Activated CD4-positive, alpha-beta memory T cell treated with anti-CD3 and anti-CD28 coated beads for 36 hours (primary cell): ENCODE results near the gene PTPRT. TPM values are rescaled to one million over a fixed set of nuclear protein-coding genes. Genes with fewer than 3 reads are reported as not detected.

Experiments
- CTCF ChIA-PET: fragments of 350-600 bp; sonication (Branson Sonifier 250); formaldehyde crosslinking; loops from one replicate; lab custom pipeline; 2021; ENCODE audit warnings: antibody characterized with exemption, inconsistent platforms; lab: Charles Lee
- POLR2A ChIA-PET: fragments of 350-600 bp; sonication (Branson Sonifier 250); formaldehyde crosslinking; loops from one replicate; lab custom pipeline; 2021; ENCODE audit warnings: antibody characterized with exemption; lab: Charles Lee
- DNase-seq: peaks from one replicate; pipeline ENCODE4 v3.0.0-alpha.2; 2020
- H3K27ac Mint-ChIP-seq: one replicate; pipeline ENCODE4 v1.8.0; 2021; ENCODE audit warnings: mixed read lengths
- H3K27me3 Mint-ChIP-seq: one replicate; pipeline ENCODE4 v1.8.0; 2021; ENCODE audit warnings: mixed read lengths
- H3K36me3 Mint-ChIP-seq: one replicate; pipeline ENCODE4 v1.8.0; 2021; ENCODE audit warnings: mixed read lengths
- H3K4me1 Mint-ChIP-seq: one replicate; pipeline ENCODE4 v1.8.0; 2021; ENCODE audit warnings: low read depth, mixed read lengths
- H3K4me3 Mint-ChIP-seq: one replicate; pipeline ENCODE4 v1.8.0; 2021; ENCODE audit warnings: mild to moderate bottlenecking, mixed read lengths
- H3K9me3 Mint-ChIP-seq: one replicate; pipeline ENCODE4 v1.8.0; 2021; ENCODE audit warnings: mixed read lengths
- intact Hi-C: fragments of 100-400 bp; cut with micrococcal nuclease; formaldehyde crosslinking; loops from one replicate; pipeline ENCODE4 v1.15.1; 2023
- total RNA-seq, 2 experiments: library from RNA; stranded (reverse); gene quantifications; one replicate each; pipeline ENCODE4 v1.2.3, GENCODE V29; 2021

The PTPRT gene
- total RNA-seq, 2 experiments from 2014 or later = not detected

GRCh38 chr20:42595625-42596024 is 594.1 kb downstream of the PTPRT start:
- DNase-seq = no peak
- Mint-ChIP-seq H3K4me1 (no peaks in the 10 kb centered on the region), H3K9me3 (no peaks in the 10 kb centered on the region), H3K27ac (no peak overlapping the region), H3K4me3 (no peak overlapping the region), H3K27me3 (no peaks in the 10 kb centered on the region), H3K36me3 (no peaks in the 10 kb centered on the region)
- POLR2A ChIA-PET = no interaction called here
- intact Hi-C loops = no loop called here
- CTCF ChIA-PET = no interaction called here

GRCh38 chr20:42594659-42595058 is 595.0 kb downstream of the PTPRT start:
- H3K27ac Mint-ChIP-seq = no peak overlapping the region
- POLR2A ChIA-PET = no interaction called here
- no peaks in the 10 kb centered on the region for H3K36me3 Mint-ChIP-seq
- no peaks in the 10 kb centered on the region for H3K9me3 Mint-ChIP-seq
- no peaks in the 10 kb centered on the region for H3K27me3 Mint-ChIP-seq
- no peak overlapping the region for H3K4me3 Mint-ChIP-seq
- no peaks in the 10 kb centered on the region for H3K4me1 Mint-ChIP-seq
- CTCF ChIA-PET = no interaction called here
- intact Hi-C loops = no loop called here
- DNase-seq = no peak

DNA sequence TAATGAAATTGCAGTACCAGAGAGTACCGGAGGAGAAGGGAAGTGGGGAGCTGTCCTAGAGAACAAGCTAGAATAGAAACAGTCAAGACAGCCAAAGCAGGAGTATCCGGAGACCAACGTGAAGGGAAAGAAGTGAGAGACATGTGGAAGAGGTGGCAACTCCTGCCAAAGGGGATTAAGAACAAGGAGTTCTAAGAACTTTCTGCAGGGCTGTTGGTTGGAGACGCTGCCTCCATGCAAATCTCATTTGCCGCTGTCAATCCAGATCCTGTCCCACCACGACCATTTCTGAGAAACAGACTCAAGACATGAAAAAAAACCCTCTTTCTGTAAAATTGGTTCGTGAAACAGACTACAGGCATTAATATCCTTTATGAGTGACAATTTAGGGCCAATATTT is 595.7 kb downstream of the PTPRT start:
- POLR2A ChIA-PET = no interaction called here
- H3K36me3 Mint-ChIP-seq = no peaks in the 10 kb centered on the region
- no peak overlapping the region for H3K27ac Mint-ChIP-seq
- intact Hi-C loops = no loop called here
- H3K27me3 Mint-ChIP-seq = no peaks in the 10 kb centered on the region
- no peak for DNase-seq
- H3K9me3 Mint-ChIP-seq = no peaks in the 10 kb centered on the region
- H3K4me1 Mint-ChIP-seq = no peaks in the 10 kb centered on the region
- CTCF ChIA-PET = no interaction called here
- H3K4me3 Mint-ChIP-seq = no peak overlapping the region

GRCh38 chr20:42589976-42590639 is 599.6 kb downstream of the PTPRT start:
- no peaks in the 10 kb centered on the region for H3K27me3 Mint-ChIP-seq
- H3K36me3 Mint-ChIP-seq = no peaks in the 10 kb centered on the region

GRCh38 chr20:42588847-42589246 is 600.9 kb downstream of the PTPRT start:
- Mint-ChIP-seq H3K27me3 (no peaks in the 10 kb centered on the region), H3K4me3 (no peak overlapping the region), H3K4me1 (no peaks in the 10 kb centered on the region), H3K36me3 (no peaks in the 10 kb centered on the region), H3K27ac (no peak overlapping the region), H3K9me3 (no peaks in the 10 kb centered on the region)
- DNase-seq = no peak
- CTCF ChIA-PET = no interaction called here
- intact Hi-C loops = no loop called here
- POLR2A ChIA-PET = no interaction called here

More at GRCh38 chr20:42589976-42590639, 599.6 kb downstream of the PTPRT start:
- Mint-ChIP-seq H3K4me3 (no peak overlapping the region), H3K4me1 (no peaks in the 10 kb centered on the region), H3K27ac (no peak overlapping the region), H3K9me3 (no peaks in the 10 kb centered on the region)
- intact Hi-C loops = no loop called here
- ChIA-PET CTCF (no interaction called here), POLR2A (no interaction called here)
- DNase-seq = no peak

GRCh38 chr20:42587427-42587826 is 602.3 kb downstream of the PTPRT start:
- H3K27ac Mint-ChIP-seq = no peak overlapping the region
- no peak for DNase-seq
- H3K36me3 Mint-ChIP-seq = no peaks in the 10 kb centered on the region
- ChIA-PET POLR2A (no interaction called here), CTCF (no interaction called here)
- intact Hi-C loops = no loop called here
- no peaks in the 10 kb centered on the region for H3K27me3 Mint-ChIP-seq
- H3K9me3 Mint-ChIP-seq = no peaks in the 10 kb centered on the region
- H3K4me1 Mint-ChIP-seq = no peaks in the 10 kb centered on the region
- H3K4me3 Mint-ChIP-seq = no peak overlapping the region

DNA sequence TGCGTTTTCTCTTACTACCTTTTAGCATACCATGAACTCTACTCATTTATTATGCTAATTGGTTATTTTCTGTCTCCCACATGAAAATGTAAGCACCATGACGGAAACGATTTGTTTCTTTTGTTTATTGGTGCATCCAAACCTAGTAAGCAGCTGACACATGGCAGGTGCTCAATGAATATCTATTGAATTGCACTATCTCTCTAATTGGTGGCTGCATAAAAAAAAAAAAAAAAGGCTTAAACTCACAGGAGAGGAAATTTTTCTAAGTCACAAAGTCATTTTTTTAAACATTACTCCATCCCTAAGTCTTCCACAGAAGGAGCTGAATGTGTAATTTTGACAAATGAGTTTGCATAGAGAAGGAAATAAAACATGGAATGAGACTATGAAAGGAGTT is 608.4 kb downstream of the PTPRT start:
- Mint-ChIP-seq H3K36me3 (no peaks in the 10 kb centered on the region), H3K4me3 (no peak overlapping the region), H3K27ac (no peak overlapping the region), H3K4me1 (no peaks in the 10 kb centered on the region), H3K9me3 (peaks cover 9% of the 10 kb centered on the region), H3K27me3 (no peaks in the 10 kb centered on the region)
- intact Hi-C loops = no loop called here
- CTCF ChIA-PET = no interaction called here
- DNase-seq = no peak
- POLR2A ChIA-PET = no interaction called here

GRCh38 chr20:42576167-42576566 is 613.5 kb downstream of the PTPRT start:
- no peaks in the 10 kb centered on the region for H3K36me3 Mint-ChIP-seq
- no peak for DNase-seq
- no peaks in the 10 kb centered on the region for H3K4me1 Mint-ChIP-seq
- H3K27me3 Mint-ChIP-seq = no peaks in the 10 kb centered on the region
- intact Hi-C loops = no loop called here
- H3K9me3 Mint-ChIP-seq = peaks cover 10% of the 10 kb centered on the region
- CTCF ChIA-PET = no interaction called here
- H3K4me3 Mint-ChIP-seq = no peak overlapping the region
- H3K27ac Mint-ChIP-seq = no peak overlapping the region
- POLR2A ChIA-PET = no interaction called here

DNA sequence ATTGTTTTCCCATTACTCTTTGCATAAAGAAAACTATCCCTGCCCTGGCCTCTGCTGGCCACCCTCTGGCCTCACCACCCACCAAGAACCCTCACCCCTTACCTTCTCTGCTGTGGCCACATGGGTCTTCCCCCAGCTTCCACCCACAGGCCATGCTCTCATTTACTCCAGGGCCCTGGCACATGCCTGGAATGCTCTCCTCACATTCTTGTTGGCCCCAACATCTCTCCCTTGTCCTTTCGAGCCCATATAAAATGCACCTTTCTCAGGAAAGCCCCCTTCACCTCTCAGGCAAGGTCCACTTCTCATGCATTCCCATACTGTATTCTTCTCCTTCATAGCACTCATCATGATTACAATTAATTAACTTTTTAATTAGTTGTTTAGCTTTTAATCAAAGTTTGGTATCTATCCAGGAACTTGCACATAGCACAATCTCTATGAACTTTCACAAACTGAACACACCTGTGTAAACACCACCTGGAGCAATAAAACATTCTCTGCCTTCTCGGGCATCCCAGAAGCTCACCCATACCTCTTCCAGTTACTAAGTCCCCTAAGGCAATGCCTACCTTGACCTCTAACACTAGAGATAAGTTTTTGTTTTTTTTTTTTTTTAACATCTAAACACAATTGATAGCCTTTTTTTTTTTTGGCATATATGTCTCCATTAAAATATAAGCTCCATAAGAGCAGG is 617.2 kb downstream of the PTPRT start:
- no peaks in the 10 kb centered on the region for H3K36me3 Mint-ChIP-seq
- DNase-seq = no peak
- H3K4me1 Mint-ChIP-seq = no peaks in the 10 kb centered on the region
- no peak overlapping the region for H3K4me3 Mint-ChIP-seq
- CTCF ChIA-PET = no interaction called here
- peaks cover 16% of the 10 kb centered on the region for H3K9me3 Mint-ChIP-seq
- POLR2A ChIA-PET = no interaction called here
- no peaks in the 10 kb centered on the region for H3K27me3 Mint-ChIP-seq
- intact Hi-C loops = no loop called here
- H3K27ac Mint-ChIP-seq = no peak overlapping the region

- no peak overlapping the region for H3K27ac Mint-ChIP-seq
- H3K36me3 Mint-ChIP-seq = no peaks in the 10 kb centered on the region
Observed at GRCh38 chr20:42567409-42567808, 622.3 kb downstream of the PTPRT start.

DNA sequence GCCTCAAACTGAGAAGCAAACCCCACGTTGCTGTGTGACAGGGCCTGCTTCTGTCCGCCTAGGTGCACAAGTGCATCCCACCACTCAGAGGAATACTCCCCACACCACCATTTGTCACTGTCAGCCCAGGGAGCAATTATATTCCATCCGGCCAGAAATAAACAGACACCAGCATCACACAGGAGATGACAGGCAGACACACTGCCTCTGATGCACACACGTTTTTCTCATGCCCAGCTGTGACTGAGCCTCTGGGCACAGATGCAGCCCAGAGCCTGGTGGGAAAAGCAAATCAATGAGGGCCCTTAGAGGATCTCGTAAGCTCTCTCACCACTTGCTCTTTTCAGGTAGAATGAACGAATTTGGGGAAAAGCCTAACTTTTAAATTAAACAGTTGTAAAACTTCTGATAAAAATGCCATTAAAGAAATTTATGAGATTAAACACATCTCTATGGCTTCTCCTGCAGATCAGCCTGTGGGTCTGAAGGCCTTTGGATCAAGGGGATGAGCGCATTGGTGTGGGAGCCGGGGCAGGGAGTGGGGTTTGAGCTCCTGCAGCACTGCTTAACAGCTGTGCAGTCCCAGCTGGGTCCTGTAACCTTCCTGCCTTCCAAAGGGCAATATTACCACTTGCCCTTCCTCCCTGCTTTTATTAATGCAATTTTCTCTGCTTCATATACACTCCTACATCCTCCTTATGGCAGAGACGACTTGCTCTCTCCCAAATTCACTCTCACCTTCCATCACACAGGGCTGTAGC is 624.3 kb downstream of the PTPRT start:
- no peaks in the 10 kb centered on the region for H3K27me3 Mint-ChIP-seq
- H3K9me3 Mint-ChIP-seq = peaks cover 7% of the 10 kb centered on the region
- H3K4me1 Mint-ChIP-seq = no peaks in the 10 kb centered on the region
- no peaks in the 10 kb centered on the region for H3K36me3 Mint-ChIP-seq
- ChIA-PET POLR2A (no interaction called here), CTCF (no interaction called here)
- DNase-seq = no peak
- H3K27ac Mint-ChIP-seq = no peak overlapping the region
- intact Hi-C loops = no loop called here
- H3K4me3 Mint-ChIP-seq = no peak overlapping the region

More at GRCh38 chr20:42567409-42567808, 622.3 kb downstream of the PTPRT start:
- ChIA-PET POLR2A (no interaction called here), CTCF (no interaction called here)
- H3K4me1 Mint-ChIP-seq = no peaks in the 10 kb centered on the region
- peaks cover 16% of the 10 kb centered on the region for H3K9me3 Mint-ChIP-seq
- intact Hi-C loops = no loop called here
- H3K27me3 Mint-ChIP-seq = no peaks in the 10 kb centered on the region
- DNase-seq = no peak
- H3K4me3 Mint-ChIP-seq = no peak overlapping the region

DNA sequence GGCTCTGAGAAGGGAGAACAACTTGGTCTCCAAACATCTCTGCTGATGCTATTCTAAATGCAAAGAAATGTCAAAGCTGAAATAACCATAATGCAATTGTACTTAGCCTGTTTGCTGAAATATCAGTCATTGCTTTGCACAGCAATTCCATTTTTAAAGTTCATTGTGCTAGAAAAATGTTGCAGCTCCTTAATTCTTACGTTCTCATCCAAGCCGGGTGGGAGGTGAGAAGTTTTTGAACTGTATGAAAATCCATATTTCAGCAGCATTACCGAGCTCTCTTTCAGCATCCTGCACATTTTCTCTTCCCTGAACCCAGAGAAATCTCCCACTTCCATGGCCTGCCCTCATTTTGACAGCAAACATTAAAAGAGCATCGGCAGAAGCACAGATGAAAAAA is 630.0 kb downstream of the PTPRT start:
- CTCF ChIA-PET = no interaction called here
- no peaks in the 10 kb centered on the region for H3K9me3 Mint-ChIP-seq
- H3K27ac Mint-ChIP-seq = no peak overlapping the region
- no peaks in the 10 kb centered on the region for H3K36me3 Mint-ChIP-seq
- H3K27me3 Mint-ChIP-seq = no peaks in the 10 kb centered on the region
- no peaks in the 10 kb centered on the region for H3K4me1 Mint-ChIP-seq
- intact Hi-C loops = no loop called here
- no peak for DNase-seq
- no peak overlapping the region for H3K4me3 Mint-ChIP-seq
- POLR2A ChIA-PET = no interaction called here
